Epithelial cell of umbilical artery (primary cell): ENCODE results near the gene TP53TG3C. TPM values are rescaled to one million over a fixed set of nuclear protein-coding genes. Genes with fewer than 3 reads are reported as not detected.

Experiments
- total RNA-seq: library from RNA; depleted of rRNA; stranded (reverse); fragments of >200 nt; gene quantifications from 2 replicates; pipeline ENCODE4 v1.2.3, GENCODE V29; 2014

Gene TP53TG3C
- total RNA-seq = 0.32 TPM in 1 of 2 replicates, not detected in the other

GRCh38 chr16:33193926-33194325, at the start of gene TP53TG3C:
Gene TP53TG3C (plus strand): TSS chr16:33194226. CDS start chr16:33194294, 68 bp downstream.

Other genes starting within 250 kb of the TP53TG3C start
- gene TP53TG3E, start 110.1 kb downstream of the TP53TG3C start, total RNA-seq = not detected in 2 replicates
- gene TP53TG3B, start 166.6 kb downstream of the TP53TG3C start, total RNA-seq = not detected in 2 replicates